HG02970 (cell line): ENCODE measurements around the gene MAN1A2.
"Not testable (repeated sequence)": the region's sequence is repeated elsewhere in the genome, so short reads cannot be mapped to it uniquely, and the experiment has no call there.

ENCODE experiments used
- ATAC-seq: cut with Tn5 transposase; IDR thresholded peaks from one replicate; pipeline ENCODE4 v1.9.1; 2021; ENCODE audit warnings: mild to moderate bottlenecking, moderate library complexity, moderate number of reproducible peaks; ENCODE audit not compliant: unreplicated experiment, low FRiP score

The MAN1A2 gene

GRCh38 chr1:117367046-117368025, at the start of gene MAN1A2:
TSS of gene MAN1A2 (plus strand) at chr1:117367449. CDS start at chr1:117368184, 735 bp downstream.
- ATAC-seq: peak; percentile 61

GRCh38 chr1:117318011-117318410, 49.2 kb upstream of the MAN1A2 start:
- no peak for ATAC-seq

- ATAC-seq: no peak
Observed at GRCh38 chr1:117318426-117318825, 48.8 kb upstream of the MAN1A2 start.

- ATAC-seq: no peak
Observed at GRCh38 chr1:117320515-117320914, 46.7 kb upstream of the MAN1A2 start.

GRCh38 chr1:117321680-117322609, 45.3 kb upstream of the MAN1A2 start:
- ATAC-seq: no peak

GRCh38 chr1:117324357-117324756, 42.9 kb upstream of the MAN1A2 start:
- ATAC-seq: no peak

- ATAC-seq: not testable (repeated sequence)
Observed at GRCh38 chr1:117326035-117326434, 41.2 kb upstream of the MAN1A2 start.

GRCh38 chr1:117327011-117327410, 40.2 kb upstream of the MAN1A2 start:
- ATAC-seq: no peak

GRCh38 chr1:117335376-117336086, 31.7 kb upstream of the MAN1A2 start:
- ATAC-seq: no peak

- no peak for ATAC-seq
Observed at GRCh38 chr1:117336088-117336817, 31.0 kb upstream of the MAN1A2 start.

- no peak for ATAC-seq
Observed at GRCh38 chr1:117339866-117340700, 27.2 kb upstream of the MAN1A2 start.

- ATAC-seq: no peak
Observed at GRCh38 chr1:117341123-117341522, 26.1 kb upstream of the MAN1A2 start.

GRCh38 chr1:117342397-117342796, 24.9 kb upstream of the MAN1A2 start:
- ATAC-seq: no peak

- no peak for ATAC-seq
Observed at GRCh38 chr1:117346206-117346928, 20.9 kb upstream of the MAN1A2 start.

GRCh38 chr1:117347907-117348306, 19.3 kb upstream of the MAN1A2 start:
- ATAC-seq: no peak

- not testable (repeated sequence) for ATAC-seq
Observed at GRCh38 chr1:117352695-117353094, 14.6 kb upstream of the MAN1A2 start.

GRCh38 chr1:117357833-117358603, 9.2 kb upstream of the MAN1A2 start:
- not testable (repeated sequence) for ATAC-seq

- ATAC-seq: not testable (repeated sequence)
Observed at GRCh38 chr1:117358604-117358887, 8.7 kb upstream of the MAN1A2 start.
